ENCODE data around the gene TBX6.
"Not testable (repeated sequence)": the region's sequence is repeated elsewhere in the genome, so short reads cannot be mapped to it uniquely, and the experiment has no call there.

Gene TBX6

GRCh38 chr16:30091474-30092372 is at the start of gene TBX6:
TBX6 (minus strand) TSS chr16:30091924; CDS start chr16:30091193, 731 bp downstream.
- peak within 1 kb of the TSS; percentile 50 to 89 (median 81) for H3K27ac ChIP-seq
- peak within 1 kb of the TSS; percentile 72 to 85 (median 80) for H3K9ac ChIP-seq
- TF ChIP-seq Cebpa-rat (IDR thresholded peaks at IDR 0.05): no peak
- H3K4me2 ChIP-seq: peak within 1 kb of the TSS; percentile 85 to 100 (median 99)
- peaks cover 3 to 21% (median 10%) of the 10 kb centered on the region in 11 experiments; a peak in 15 of 22 replicates for H3K36me3 ChIP-seq
- H3K4me1 ChIP-seq: peaks cover 66 to 88% (median 75%) of the 10 kb centered on the region in 10 experiments
- H3K4me3 ChIP-seq: peak within 1 kb of the TSS; percentile 52 to 76 (median 63)
- peaks cover 0 to 13% (median 4%) of the 10 kb centered on the region in 11 experiments; a peak in 7 of 22 replicates for H4K20me1 ChIP-seq
- peaks cover 4 to 5% (median 5%) of the 10 kb centered on the region in 11 experiments for H3K9me3 ChIP-seq (replicated peaks in 1 of 11)
- H3K27me3 ChIP-seq: no peaks in the 10 kb centered on the region

DNA sequence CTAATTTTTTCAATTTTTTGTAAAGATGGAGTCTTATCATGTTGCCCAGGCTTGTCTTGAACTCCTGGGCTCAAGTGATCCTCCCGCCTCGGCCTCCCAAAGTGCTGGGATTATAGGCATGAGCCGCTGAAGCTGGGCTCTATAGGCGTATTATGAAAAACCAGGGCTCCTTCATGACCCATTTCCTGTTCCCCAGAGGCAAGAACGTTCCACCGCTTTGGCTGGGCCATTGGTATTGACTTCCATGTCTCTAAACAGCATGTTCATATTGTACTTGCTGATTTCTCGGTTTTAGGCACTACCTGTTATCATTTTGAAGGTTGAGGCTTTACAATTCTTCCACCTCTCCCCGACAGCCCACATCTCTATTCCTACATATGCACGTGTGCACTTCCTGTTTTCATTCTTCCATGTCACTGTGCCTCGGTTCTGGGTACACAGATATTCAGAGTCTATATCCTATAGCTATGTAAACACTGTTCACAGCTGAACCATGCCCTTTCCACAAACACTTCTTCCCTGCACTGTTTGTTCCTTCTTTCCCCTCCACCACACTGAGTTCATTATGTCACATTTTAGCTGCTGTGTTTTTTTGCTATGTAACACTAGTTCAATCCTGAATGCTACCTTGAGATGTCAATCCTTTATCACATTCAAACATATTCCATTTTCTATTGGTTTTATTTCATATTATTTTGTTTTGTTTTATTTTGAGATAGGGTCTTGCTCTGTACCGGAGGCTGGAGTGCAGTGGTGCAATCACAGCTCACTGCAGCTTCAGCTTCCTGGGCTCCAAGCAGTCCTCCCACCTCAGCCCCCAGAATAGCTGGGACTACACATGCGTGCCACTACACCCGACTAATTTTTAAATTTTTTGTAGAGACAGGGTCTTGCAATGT is 48.1 kb upstream of the TBX6 start:
- no peak overlapping the region for H3K9ac ChIP-seq
- no peaks in the 10 kb centered on the region for H3K36me3 ChIP-seq
- H3K9me3 ChIP-seq (replicated peaks in 1 of 11): no peaks in the 10 kb centered on the region
- H3K27me3 ChIP-seq: no peaks in the 10 kb centered on the region
- no peak for TF ChIP-seq Cebpa-rat (IDR thresholded peaks at IDR 0.05)
- H3K4me2 ChIP-seq: peak overlapping the region; percentile 33 to 86 (median 69)
- no peak overlapping the region for H3K4me3 ChIP-seq
- H4K20me1 ChIP-seq: no peaks in the 10 kb centered on the region
- H3K4me1 ChIP-seq: peaks cover 27 to 67% (median 41%) of the 10 kb centered on the region in 10 experiments; a peak in 19 of 20 replicates
- peak overlapping the region in 1 of 11 experiments; percentile 29; a peak in 2 of 22 replicates for H3K27ac ChIP-seq

DNA sequence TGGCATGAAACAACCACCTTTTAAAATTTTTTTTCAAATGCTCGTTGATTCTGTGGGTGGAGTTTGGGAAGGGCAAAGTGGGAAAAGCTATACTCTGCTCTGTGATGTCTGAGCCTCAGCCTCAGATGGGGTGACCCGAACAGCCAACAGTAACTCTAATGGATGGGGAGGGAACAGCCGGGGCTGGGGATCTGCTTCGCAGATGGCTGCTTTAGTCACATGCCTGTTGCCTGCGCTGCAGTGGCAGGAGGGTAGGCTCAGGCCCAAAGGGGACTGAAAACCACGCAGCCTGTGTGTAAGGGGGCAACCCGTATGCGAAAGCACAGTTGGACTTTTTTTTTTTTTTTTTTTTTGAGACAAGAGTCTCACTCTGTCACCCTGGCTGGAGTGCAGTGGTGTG is 46.2 kb upstream of the TBX6 start:
- H3K36me3 ChIP-seq: no peaks in the 10 kb centered on the region
- H3K9ac ChIP-seq: peak overlapping the region in 5 of 11 experiments; percentile 27 to 61 (median 34); a peak in 6 of 22 replicates
- peaks cover 0 to 4% (median 0%) of the 10 kb centered on the region in 11 experiments; a peak in 2 of 22 replicates for H3K9me3 ChIP-seq (replicated peaks in 1 of 11)
- H3K4me3 ChIP-seq: no peak overlapping the region
- H3K27ac ChIP-seq: peak overlapping the region in 8 of 11 experiments; percentile 2 to 83 (median 70); a peak in 13 of 22 replicates
- H4K20me1 ChIP-seq: no peaks in the 10 kb centered on the region
- peaks cover 29 to 67% (median 44%) of the 10 kb centered on the region in 10 experiments for H3K4me1 ChIP-seq
- peak overlapping the region; percentile 33 to 86 (median 69) for H3K4me2 ChIP-seq
- no peaks in the 10 kb centered on the region for H3K27me3 ChIP-seq
- TF ChIP-seq Cebpa-rat (IDR thresholded peaks at IDR 0.05): no peak

DNA sequence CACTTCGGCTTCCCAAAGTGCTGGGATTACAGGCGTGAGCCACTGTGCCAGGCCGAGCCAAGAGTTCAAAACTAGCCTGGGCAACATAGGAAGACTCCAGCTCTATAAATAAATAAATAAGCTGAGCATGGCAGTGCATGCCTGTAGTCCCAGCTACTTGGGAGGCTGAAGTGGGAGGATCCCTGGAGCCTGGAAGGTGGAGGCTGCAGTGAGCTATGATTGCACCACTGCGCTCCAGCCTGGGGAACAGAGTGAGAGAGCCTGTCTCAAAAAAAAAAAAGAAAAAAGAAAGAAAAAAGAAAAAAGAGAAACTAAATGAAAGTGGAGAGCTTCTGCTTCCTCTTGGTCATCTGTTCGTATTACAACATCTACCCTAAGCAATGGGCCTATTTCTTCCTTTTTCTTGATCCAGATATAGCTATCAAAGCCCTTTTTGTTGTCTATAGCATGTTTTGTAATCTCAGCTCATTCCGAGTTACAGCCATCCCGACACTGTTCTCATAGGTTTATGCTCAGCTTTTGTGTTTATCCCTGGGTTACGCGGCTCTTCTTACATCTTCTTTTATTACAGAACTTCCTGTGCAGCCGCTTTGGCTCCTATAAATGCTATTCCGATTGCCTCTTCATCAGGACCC is 45.4 kb upstream of the TBX6 start:
- H3K9ac ChIP-seq: peak overlapping the region in 6 of 11 experiments; percentile 21 to 61 (median 48); a peak in 11 of 22 replicates
- H3K27me3 ChIP-seq: no peaks in the 10 kb centered on the region
- H3K4me3 ChIP-seq: peak overlapping the region in 2 of 10 experiments; percentile 0 to 35; a peak in 2 of 20 replicates
- H3K36me3 ChIP-seq: no peaks in the 10 kb centered on the region
- peak in 3 of 11 experiments; percentile 23 to 55 (median 41); a peak in 3 of 22 replicates for TF ChIP-seq Cebpa-rat (IDR thresholded peaks at IDR 0.05)
- H4K20me1 ChIP-seq: no peaks in the 10 kb centered on the region
- peak overlapping the region in 9 of 11 experiments; percentile 24 to 86 (median 70); a peak in 18 of 22 replicates for H3K4me2 ChIP-seq
- peaks cover 37 to 72% (median 52%) of the 10 kb centered on the region in 10 experiments for H3K4me1 ChIP-seq
- H3K27ac ChIP-seq: peak overlapping the region in 9 of 11 experiments; percentile 5 to 83 (median 67); a peak in 16 of 22 replicates
- peaks cover 0 to 10% (median under 1%) of the 10 kb centered on the region in 11 experiments; a peak in 5 of 22 replicates for H3K9me3 ChIP-seq (replicated peaks in 1 of 11)

GRCh38 chr16:30132591-30132990 is 40.9 kb upstream of the TBX6 start:
- Histone ChIP-seq H3K9ac (no peak overlapping the region), H3K36me3 (no peaks in the 10 kb centered on the region), H3K4me1 (peaks cover 27 to 59% (median 34%) of the 10 kb centered on the region in 10 experiments), H3K4me3 (peak overlapping the region in 1 of 10 experiments; percentile 0; a peak in 1 of 20 replicates), H3K27ac (peak overlapping the region in 7 of 11 experiments; percentile 5 to 69 (median 38); a peak in 12 of 22 replicates), H4K20me1 (no peaks in the 10 kb centered on the region), H3K27me3 (no peaks in the 10 kb centered on the region), H3K4me2 (peak overlapping the region; percentile 43 to 76 (median 63)), H3K9me3 (replicated peaks in 1 of 11) (peaks cover 0 to 37% (median 23%) of the 10 kb centered on the region in 11 experiments; a peak in 20 of 22 replicates)
- TF ChIP-seq Cebpa-rat (IDR thresholded peaks at IDR 0.05): no peak

GRCh38 chr16:30131869-30132475 is 40.2 kb upstream of the TBX6 start:
- H3K4me2 ChIP-seq: peak overlapping the region; percentile 43 to 76 (median 63)
- H3K36me3 ChIP-seq: no peaks in the 10 kb centered on the region
- H3K4me1 ChIP-seq: peaks cover 26 to 52% (median 32%) of the 10 kb centered on the region in 10 experiments
- peak overlapping the region in 7 of 11 experiments; percentile 5 to 69 (median 38); a peak in 13 of 22 replicates for H3K27ac ChIP-seq
- peak overlapping the region in 1 of 10 experiments; percentile 16; a peak in 3 of 20 replicates for H3K4me3 ChIP-seq
- H3K27me3 ChIP-seq: no peaks in the 10 kb centered on the region
- H3K9ac ChIP-seq: no peak overlapping the region
- H4K20me1 ChIP-seq: no peaks in the 10 kb centered on the region
- H3K9me3 ChIP-seq (replicated peaks in 1 of 11): peaks cover 0 to 37% (median 23%) of the 10 kb centered on the region in 11 experiments; a peak in 20 of 22 replicates
- no peak for TF ChIP-seq Cebpa-rat (IDR thresholded peaks at IDR 0.05)

- Histone ChIP-seq H3K36me3 (no peaks in the 10 kb centered on the region), H3K9ac (no peak overlapping the region), H3K4me2 (no peak overlapping the region), H4K20me1 (no peaks in the 10 kb centered on the region), H3K27me3 (no peaks in the 10 kb centered on the region), H3K4me3 (no peak overlapping the region), H3K9me3 (replicated peaks in 1 of 11) (peaks cover 0 to 35% (median 23%) of the 10 kb centered on the region in 11 experiments; a peak in 20 of 22 replicates), H3K4me1 (peaks cover 25 to 44% (median 36%) of the 10 kb centered on the region in 10 experiments), H3K27ac (no peak overlapping the region)
- TF ChIP-seq Cebpa-rat (IDR thresholded peaks at IDR 0.05): no peak
Measured at GRCh38 chr16:30127993-30128392, 36.3 kb upstream of the TBX6 start.

DNA sequence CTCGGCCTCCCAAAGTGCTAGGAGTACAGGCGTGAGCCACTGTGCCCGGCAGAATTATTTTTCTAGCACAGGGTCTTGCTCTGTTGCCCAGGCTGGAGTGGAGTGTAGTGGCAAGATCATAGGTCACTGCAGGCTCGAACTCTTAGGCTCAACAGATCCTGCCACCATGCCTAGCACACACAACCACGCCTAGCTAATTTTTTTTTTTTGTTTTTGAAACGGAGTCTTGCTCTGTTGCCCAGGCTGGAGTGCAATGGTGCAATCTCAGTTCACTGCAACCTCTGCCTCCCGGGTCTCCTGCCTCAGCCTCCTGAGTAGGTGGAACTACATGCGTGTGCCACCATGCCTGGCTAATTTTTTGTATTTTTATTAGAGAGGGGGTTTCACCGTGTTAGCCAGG is 34.0 kb upstream of the TBX6 start:
- Histone ChIP-seq H3K9me3 (replicated peaks in 1 of 11) (peaks cover 0 to 13% (median 10%) of the 10 kb centered on the region in 11 experiments; a peak in 17 of 22 replicates), H3K4me1 (peaks cover 18 to 42% (median 32%) of the 10 kb centered on the region in 10 experiments)
- H3K36me3 ChIP-seq, H3K9ac ChIP-seq, H3K27me3 ChIP-seq, H3K4me2 ChIP-seq, H3K4me3 ChIP-seq, H3K27ac ChIP-seq, H4K20me1 ChIP-seq: not testable (repeated sequence)

Measured in BLaER1 treated with 17β-estradiol and CSF1 and Interleukin-3, amounts not matched to agents 10 nM and 100 nM (cell line).